HTR-8/SVneo (cell line): Measurements from ENCODE around the gene KRTAP5-9.
"Not testable (repeated sequence)": the region's sequence is repeated elsewhere in the genome, so short reads cannot be mapped to it uniquely, and the experiment has no call there.

ENCODE experiments used
- DNase-seq: peaks from one replicate; pipeline ENCODE4 v3.0.0; 2011; ENCODE audit warnings: low spot score, mixed read lengths; ENCODE audit not compliant: insufficient read length
- FAIRE-seq: peaks from 2 replicates; lab custom pipeline; 2011; peaks lifted over from hg19 to GRCh38; lab: Jason Lieb, UNC

The KRTAP5-9 gene

DNA sequence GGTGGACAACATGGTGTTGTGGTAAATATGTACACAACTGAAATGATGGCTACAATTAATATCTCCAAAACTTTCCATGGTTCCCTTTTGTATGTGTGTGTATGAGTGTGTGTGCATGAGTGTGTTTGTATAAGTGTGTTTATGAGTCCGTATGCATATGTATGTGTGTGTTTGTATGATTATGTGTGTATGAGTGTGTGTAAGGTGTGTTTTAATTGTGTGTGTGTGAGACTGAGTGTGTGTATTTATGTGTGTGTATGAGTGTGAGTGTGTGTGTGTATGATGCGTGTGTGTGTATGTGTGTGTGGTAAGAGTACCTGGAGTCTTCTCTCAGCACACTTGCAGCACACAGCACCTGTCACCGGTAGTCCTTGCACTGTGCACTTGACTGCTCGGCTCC lies 7.8 kb downstream of the KRTAP5-9 start:
- no peak for DNase-seq
- FAIRE-seq = peak; percentile 73

DNA sequence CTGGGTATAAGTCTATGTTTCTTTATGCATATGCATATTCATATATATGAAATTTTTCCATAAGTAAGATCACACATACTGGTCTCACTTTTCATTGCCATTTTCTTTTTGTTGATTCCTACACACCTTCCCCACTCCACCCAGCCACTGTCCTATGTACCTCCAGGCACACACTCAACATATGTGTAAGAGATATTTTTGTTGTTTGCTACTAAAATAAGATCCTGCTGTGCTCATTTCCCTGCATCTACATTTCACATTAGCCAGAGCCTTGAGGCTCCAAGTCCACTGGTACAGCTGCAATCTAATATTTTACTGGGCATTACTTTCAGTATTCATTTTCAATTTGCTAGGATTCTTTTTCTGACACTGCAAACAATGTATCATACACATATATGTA lies 9.0 kb downstream of the KRTAP5-9 start:
- no peak for DNase-seq
- no peak for FAIRE-seq

DNA sequence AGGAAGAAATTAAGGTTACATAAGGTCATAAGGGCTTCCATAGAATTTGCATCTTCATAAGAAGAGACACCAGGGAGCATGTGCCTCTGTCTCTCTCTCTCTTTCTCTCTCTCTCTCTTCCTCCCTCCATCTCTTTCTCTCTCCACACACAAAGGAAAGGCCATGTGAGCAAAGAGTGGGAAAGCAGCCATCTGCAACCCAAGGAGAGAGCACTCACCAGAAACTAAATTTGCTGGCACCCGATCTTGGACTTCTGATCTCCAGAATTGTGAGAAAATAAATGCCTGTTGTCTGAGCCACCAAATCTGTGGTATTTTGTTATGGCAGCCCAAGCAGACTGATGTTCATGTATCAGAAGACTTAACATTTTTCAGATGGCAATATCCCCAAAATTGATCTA lies 10.8 kb downstream of the KRTAP5-9 start:
- no peak for FAIRE-seq
- no peak for DNase-seq

DNA sequence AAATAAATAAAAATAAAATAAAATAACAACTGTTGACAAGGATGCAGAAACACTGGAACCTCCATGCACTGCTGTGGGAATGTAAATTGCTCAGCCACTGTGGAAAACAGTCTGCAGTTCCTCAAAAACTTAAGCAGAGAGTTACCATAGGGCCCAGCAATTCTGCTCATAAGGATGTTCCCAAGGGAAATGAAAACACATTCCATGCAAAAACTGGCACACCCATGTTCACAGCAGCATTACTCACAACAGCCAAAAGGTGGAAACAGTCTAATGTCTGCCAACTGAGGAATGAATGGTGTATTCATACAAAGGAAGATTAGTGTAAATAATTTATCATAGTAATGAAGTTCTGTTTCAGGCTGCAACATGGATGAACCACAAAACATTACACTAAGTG lies 13.9 kb downstream of the KRTAP5-9 start:
- FAIRE-seq (no peak), DNase-seq (no peak)

DNA sequence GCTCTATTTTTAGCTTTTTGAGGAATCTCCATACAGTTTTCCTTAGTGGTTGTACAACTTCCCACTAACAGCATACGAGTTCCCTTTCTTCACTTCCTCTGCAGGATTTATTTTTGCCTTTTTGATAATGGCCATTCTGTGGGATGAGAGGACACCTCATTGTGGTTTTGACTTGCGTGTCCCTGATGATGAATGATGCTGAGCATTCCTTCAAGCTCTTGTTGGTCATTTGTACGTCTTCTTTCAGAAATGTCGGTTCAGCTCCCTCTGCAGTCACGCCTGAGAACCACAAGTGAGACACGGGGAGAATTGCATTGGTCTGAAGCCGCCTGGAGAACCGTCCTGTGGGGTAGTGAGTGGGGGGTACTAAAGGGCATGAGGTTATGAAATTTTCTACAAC lies 15.2 kb downstream of the KRTAP5-9 start:
- peak; percentile 73 for DNase-seq

DNA sequence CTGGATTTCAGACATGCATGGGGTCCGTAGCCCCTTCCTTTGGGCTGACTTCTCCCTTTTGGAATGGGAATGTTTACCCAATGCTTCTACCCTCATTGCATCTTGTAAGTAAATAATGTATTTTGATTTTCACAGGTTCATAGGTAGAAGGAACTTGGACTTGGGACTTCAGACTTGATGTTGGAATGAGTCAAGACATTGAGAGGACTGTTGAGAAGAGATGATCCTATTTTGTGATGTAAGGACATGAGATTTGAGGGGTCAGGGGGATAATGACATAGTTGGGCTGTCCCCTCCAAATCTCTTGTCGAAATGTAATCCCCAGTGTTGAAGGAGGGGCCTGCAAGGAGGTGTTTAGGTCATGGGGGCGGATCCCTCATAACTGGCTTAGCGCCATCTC lies 16.2 kb downstream of the KRTAP5-9 start:
- DNase-seq = no peak

More for the DNA sequence above, 15.2 kb downstream of the KRTAP5-9 start:
- peak; percentile 77 for FAIRE-seq

DNA sequence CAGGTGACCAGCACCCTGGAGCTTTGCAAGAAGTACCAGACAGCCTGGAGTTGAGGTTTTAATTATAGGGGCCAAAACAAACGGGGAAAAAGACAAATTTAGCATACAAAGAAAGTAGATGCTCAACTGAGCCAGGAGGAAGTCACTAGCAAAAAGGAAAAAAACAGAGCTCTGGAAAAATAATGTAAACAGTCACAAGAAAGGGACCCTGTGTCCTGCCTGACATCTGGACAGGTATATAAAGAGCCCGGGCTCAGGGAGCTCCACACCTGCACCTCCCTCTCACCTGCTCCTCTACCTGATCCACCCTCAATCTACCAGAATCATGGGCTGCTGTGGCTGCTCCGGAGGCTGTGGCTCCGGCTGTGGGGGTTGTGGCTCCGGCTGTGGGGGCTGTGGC lies 17.0 kb downstream of the KRTAP5-9 start, which contains the start of gene KRTAP5-10:
Gene KRTAP5-10, plus strand, starts transcription at position 301 of the 400 bp plus-strand sequence. Its CDS starts 25 bp downstream, at position 326.
- no peak for DNase-seq
- FAIRE-seq = no peak

More for the DNA sequence above, 16.2 kb downstream of the KRTAP5-9 start:
- no peak for FAIRE-seq

DNA sequence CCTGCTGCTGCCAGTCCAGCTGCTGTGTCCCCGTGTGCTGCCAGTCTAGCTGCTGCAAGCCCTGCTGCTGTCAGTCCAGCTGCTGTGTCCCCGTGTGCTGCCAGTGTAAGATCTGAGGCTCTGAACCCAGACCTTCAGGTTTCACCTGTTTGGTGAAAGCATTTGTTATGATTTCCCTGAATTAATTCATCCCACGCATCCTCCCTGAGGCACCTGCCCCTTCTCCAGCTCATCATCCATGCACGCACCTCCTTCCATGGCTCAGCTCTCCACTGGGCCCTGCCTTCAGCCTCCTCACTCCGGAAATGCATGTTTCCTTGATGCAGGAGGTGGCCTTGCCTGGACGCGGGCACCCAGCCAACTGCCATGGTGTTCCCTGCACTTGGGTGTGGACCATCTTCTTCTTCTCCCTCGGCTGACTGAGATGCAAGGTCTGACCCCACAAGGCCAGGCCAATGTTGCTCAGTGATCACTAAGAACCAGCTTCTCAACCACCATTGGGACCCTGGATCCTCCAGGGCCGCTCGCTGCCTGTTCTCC lies 17.9 kb downstream of the KRTAP5-9 start:
- FAIRE-seq (no peak), DNase-seq (no peak)

DNA sequence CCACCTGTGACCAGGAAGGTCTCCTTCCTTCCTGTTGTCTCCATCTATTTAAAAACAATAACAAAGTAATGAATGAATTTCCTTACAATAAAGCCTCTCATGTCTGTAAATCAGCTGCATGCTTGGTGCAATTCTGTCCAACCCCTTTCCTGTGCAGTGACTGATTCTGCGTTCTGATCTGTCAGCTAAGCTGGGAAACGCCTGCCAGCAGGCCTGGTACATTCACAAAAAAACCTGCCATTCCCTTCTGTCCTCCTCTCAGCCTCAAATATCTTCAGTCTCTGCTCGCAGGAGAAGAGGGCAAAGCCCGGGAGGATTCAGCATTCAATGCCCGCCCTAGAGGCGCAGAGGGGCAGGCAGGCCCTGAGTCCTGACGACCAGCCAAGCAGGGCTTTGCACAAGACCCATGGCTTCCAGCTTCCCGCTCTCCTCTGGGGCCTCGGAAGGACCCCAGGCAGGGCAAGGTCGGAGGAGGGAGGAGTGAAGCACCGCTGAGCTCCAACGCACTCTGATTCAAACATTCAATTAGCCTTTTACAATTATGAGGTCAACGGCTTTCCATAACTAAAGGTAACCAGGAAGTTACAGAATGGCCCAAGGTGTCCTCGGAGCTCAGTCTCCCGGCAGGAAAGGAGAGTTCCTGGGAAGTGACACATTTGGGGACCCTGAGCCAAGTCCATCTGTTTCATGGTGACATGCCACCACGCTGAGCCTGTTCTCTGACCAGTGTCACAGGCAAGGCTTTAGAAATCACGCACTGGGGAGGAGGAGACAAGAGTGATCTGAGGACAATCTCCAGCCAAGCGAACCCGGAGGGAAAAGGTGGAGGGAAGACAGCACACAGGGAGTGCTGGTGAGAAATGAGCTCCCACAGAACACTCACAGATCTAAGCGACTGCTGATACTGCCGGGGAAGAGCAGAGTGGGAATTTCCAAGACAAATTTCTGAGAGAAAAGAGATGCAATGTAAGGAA lies 18.7 kb downstream of the KRTAP5-9 start:
- not testable (repeated sequence) for FAIRE-seq, DNase-seq

DNA sequence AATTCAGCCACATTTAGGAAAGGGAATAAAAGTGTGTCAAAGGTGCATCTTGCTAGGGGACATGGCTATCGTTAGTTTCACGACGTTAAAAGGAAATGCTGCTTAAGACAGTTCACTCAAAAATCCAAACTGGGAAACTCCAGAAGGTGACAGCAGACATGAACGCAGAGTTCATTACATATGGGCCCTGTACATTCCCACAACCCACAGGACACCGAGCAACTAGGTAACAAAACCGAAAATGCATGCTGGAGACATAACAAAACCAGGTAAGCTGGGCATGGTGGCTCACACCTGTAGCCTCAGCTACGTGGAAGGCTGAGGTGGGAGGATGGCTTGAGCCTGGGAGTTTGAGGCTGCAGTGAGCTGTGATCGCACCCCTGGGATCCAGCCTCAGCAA lies 19.4 kb downstream of the KRTAP5-9 start:
- FAIRE-seq, DNase-seq: not testable (repeated sequence)

DNA sequence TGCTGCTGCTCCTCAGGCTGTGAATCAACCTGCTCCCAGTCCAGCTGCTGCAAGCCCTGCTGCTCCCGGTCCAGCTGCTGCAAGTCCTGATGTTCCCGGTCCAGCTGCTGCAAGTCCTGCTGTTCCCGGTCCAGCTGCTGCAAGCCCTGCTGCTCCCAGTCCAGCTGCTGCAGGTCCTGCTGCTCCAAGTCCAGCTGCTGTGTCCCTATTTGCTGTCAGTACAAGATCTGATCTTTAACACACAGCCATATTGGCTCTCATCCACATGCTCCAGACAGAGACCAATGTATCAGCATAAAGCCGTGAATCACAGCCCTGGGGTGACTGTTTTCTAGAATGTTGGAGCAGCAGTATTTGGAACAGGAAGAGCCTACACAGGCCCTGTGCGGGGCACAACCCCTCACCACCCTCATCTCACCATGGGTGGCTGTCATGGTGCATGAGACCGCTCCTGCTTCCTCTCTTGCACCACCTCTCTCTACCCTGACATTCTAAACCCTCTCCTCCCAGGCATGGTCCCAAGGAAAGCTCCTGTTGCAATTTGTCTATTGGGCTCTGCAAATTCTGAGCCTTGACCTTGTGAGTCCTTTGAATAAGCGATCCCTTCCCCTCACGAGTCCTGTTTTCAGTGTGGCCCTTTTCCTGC lies 20.6 kb downstream of the KRTAP5-9 start:
- FAIRE-seq (peak; percentile 69), DNase-seq (no peak)

DNA sequence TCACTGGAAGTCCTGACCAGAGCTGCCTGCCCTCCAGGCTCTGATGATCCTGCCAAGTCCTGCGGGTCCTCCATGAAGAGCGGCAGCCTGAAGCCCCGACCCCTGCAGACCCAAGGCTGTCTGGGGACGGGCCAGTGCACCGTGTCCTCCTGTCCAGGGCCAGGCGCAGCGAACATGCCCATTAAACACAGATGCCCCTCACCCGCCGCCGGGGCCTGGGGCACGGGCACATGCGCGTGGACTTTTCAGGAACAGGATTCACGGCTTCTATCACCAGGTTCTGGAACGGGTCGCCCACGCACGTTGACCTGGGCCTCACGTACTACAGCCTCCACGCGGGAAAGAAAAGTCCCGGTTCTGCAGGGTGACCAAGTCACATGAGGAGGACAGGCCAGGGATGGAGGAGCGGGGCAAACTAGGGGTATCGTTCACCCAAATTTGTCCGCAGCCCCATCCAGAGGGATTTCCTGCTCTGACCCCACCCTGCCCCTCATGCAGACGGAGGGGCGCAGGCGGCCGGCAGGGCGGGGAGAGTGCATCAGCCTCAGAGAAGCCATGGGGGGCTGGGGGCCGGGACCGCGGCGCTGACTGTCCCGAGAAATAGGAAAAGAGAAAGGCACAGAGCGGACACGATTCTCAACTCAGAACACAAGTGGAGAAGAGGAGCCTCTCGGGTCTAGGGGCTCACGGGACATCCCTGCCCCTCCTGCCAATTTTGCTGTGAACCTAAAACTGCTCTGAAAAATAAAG lies 23.1 kb downstream of the KRTAP5-9 start:
- FAIRE-seq, DNase-seq: not testable (repeated sequence)

DNA sequence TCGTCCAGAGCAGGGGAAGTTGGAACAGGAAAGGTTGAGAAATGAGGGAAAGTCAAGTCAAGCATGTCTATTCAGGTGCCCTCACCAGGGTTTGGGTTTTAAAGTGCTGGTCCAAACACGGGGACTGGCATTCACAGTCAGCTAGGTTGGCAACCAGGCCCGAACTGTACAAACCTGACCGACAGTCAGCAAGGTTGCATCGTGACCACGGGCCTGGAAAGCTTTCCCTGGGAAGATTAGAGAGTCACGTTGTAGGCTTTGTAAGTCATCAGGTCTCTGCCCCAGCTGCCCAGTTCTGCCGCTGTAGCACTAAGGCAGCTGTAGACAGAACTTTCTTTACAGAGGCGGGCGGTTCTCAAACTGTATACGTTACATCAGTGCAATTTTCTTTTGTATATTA lies 24.6 kb downstream of the KRTAP5-9 start:
- no peak for FAIRE-seq
- no peak for DNase-seq

DNA sequence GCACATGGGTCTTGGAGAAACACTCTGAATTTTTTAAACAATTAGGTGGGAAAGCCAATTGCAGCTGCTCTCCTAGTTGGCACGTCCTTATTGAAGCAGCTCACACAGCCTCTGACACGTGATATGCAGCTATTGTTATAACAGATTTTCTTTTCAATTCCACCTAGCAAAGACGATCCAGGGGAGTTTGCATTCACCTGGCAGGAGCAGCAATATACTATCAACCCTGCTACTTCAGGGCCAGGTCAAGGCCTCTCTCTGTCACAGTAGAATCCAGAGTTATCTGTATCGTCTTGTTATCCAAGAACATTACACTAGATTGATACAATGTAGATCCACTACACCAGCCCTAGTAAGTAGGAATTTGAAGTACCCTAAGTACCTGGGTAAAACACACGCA lies 26.2 kb downstream of the KRTAP5-9 start:
- FAIRE-seq (no peak), DNase-seq (no peak)

DNA sequence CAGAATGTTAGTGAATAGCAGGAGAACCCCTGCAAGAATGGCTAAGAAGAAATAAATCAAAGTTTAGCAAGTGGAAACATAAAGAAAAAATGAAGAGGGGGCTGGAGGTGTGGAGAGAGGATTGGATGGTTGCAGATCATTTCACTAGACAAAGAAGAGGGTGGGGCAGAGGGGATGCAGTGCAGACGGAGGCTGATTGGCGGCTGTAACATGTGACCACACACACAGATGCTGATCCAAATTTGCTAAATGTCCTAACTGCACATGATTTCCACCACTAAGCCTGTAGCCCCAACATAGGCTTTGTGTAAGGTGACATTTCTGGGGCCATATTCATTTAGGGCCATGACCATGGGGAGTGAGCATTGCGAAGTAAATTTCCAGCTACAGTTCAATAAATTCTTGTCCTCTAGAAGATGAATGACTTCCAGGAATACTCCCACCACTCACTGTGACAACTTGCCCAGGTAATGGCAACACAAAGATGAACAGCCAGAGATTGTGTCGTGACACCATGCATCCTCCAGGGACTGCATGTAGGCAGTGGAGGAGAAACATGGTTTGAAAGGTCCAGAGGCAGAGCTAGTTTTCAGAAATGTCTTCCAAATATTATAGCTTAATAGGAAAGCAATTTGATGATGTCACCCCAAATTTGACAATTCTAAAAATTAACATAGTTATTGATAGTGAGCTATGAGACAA lies 27.7 kb downstream of the KRTAP5-9 start:
- no peak for FAIRE-seq
- DNase-seq = no peak

DNA sequence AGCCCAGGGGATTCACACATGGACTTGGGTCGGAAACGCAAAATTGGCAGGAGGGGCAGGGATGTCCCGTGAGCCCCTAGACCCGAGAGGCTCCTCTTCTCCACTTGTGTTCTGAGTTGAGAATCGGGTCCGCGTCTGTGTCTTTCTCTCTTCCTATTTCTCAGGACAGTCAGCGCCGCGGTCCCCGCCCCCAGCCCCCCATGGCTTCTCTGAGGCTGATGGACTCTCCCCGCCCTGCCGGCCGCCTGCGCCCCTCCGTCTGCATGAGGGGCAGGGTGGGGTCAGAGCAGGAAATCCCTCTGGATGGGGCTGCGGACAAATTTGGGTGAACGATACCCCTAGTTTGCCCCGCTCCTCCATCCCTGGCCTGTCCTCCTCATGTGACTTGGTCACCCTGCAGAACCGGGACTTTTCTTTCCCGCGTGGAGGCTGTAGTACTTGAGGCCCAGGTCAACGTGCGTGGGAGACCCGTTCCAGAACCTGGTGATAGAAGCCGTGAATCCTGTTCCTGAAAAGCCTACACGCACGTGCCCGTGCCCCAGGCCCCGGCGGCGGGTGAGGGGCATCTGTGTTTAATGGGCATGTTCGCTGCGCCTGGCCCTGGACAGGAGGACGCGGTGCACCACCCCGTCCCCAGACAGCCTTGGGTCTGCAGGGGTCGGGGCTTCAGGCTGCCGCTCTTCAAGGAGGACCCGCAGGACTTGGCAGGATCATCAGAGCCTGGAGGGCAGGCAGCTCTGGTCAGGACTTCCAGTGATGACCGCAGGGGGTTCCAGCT lies 28.7 kb downstream of the KRTAP5-9 start:
- not testable (repeated sequence) for DNase-seq, FAIRE-seq

DNA sequence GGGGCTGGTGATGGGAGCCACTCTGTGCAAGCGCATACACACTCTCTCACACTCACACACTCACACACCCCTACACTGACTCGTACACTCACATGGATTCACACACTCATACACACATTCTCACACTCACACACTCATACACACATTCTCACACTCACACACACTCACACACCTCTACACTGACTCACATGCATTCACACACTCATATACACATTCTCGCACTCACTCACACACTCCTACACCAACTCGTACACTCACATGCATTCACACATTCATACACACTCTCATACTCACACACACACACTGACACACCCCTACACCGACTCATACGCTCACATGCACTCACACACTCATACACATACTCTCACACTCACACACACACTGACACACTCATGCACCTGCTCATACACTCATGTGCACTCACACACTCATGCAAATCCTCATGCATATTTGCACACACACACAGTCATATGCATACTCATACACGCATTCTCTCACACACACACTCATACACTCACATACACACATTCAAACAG lies 29.3 kb downstream of the KRTAP5-9 start:
- FAIRE-seq (peak; percentile 71), DNase-seq (no peak)

DNA sequence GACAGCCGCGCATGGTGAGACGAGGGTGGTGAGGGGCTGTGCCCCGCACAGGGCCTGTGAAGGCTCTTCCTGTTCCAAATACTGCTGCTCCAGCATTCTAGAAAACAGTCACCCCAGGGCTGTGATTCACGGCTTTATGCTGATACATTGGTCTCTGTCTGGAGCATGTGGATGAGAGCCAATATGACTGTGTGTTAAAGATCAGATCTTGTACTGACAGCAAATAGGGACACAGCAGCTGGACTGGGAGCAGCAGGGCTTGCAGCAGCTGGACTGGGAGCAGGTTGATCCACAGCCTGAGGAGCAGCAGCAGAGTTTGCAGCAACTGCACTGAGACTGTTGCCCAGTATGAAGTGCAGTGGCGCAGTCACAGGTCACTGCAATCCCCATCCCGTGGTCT lies 31.3 kb downstream of the KRTAP5-9 start:
- not testable (repeated sequence) for DNase-seq, FAIRE-seq
